Astrocyte of the spinal cord (primary cell): ENCODE data around the gene TJP3.

Experiments
- DNase-seq: peaks from one replicate; pipeline ENCODE4 v3.0.0; 2011; ENCODE audit warnings: low read depth, low spot score
- H3K4me3 ChIP-seq: 2 replicates; pipeline ENCODE4 v1.5.1; 2011; ENCODE audit warnings: low read depth, mild to moderate bottlenecking, low read length, moderate library complexity
- CTCF ChIP-seq: IDR thresholded peaks from 2 replicates; pipeline ENCODE4 v1.5.1; 2012; ENCODE audit warnings: low read depth, mild to moderate bottlenecking, low read length, inconsistent platforms
- in situ Hi-C: cut with HindIII; loops from 2 replicates; pipeline ENCODE4 v1.10.0; 2017; ENCODE audit warnings: low sequenced_read_pairs

The TJP3 gene

GRCh38 chr19:3692141-3693024, 15.8 kb upstream of the TJP3 start:
- in situ Hi-C loops = no loop called here
- no peak for DNase-seq
- TF ChIP-seq CTCF = peak; percentile 69
- no peak overlapping the region for H3K4me3 ChIP-seq

- TF ChIP-seq CTCF = no peak
- DNase-seq = peak; percentile 37
- no peak overlapping the region for H3K4me3 ChIP-seq
- in situ Hi-C loops = no loop called here
Measured at GRCh38 chr19:3693025-3693925, 14.9 kb upstream of the TJP3 start.

GRCh38 chr19:3694361-3695123, 13.6 kb upstream of the TJP3 start:
- in situ Hi-C loops = no loop called here
- H3K4me3 ChIP-seq = no peak overlapping the region
- no peak for DNase-seq
- TF ChIP-seq CTCF = no peak

GRCh38 chr19:3695124-3695733, 13.0 kb upstream of the TJP3 start:
- H3K4me3 ChIP-seq = no peak overlapping the region
- TF ChIP-seq CTCF = no peak
- DNase-seq = no peak
- in situ Hi-C loops = no loop called here

- H3K4me3 ChIP-seq = no peak overlapping the region
- in situ Hi-C loops = no loop called here
- DNase-seq = no peak
- TF ChIP-seq CTCF = no peak
Measured at GRCh38 chr19:3695986-3696659, 12.1 kb upstream of the TJP3 start.
